Stimulated activated CD8-positive, alpha-beta memory T cell treated with anti-CD3 and anti-CD28 coated beads, Interleukin-4, amount 100 ng/mL, for 24 hours (primary cell): ENCODE data around the gene TMEM235.

Source experiments
- DNase-seq: peaks from one replicate; pipeline ENCODE4 v3.0.0-alpha.2; 2020; ENCODE audit warnings: low read depth

TMEM235 gene

DNA sequence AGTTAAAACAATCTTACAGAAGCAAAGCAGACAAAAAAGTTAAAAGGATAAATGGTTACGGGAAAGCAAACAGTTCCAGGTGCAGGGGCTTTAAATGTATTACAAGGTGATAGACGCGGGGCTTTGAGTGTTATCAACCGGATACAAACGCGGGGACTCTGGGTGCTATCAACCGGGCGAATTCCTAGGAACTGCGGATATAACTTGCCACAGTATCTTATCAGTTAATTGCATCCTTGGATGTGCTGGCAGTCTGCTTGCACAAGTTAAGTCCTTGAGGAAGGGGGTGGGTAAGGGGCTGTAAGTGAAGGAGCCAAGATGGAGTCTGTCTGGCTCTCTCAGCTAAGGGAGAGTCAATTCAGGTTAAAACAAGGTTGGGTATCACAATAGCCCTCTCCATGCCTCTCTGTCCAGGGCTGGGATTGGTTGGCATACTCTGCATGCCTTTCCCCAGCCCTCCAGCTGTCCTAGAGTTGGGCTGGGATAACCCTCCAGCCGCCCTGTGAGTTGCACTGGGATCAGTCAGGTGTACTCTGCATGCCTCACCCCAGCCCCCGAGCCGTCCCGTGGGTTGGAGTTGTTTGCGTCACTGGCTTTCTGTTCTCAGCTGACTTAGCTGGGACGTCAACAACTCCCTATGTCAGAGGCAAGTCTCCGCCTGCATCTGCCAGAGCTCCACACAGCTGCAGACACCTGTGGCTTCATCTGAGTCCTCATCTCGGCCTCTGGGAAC is 40.9 kb downstream of the TMEM235 start:
- no peak for DNase-seq

DNA sequence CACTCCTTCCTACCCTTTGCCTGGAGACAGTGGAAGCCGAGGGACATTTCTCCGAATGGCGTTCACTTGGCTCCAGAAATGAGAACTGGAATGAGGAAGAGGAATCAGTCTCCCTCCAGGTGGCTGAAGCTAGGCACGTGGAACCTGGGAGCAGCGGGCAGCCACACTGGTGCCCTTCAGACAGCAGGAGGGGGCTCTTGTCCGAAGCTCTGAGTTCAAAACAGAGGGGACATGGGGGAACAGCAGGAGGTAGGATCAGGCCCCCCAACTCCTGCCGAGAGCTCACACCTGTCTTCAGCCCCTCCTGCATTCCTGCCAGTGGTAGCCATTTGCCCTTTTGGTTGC is 41.5 kb downstream of the TMEM235 start:
- DNase-seq, result no peak

DNA sequence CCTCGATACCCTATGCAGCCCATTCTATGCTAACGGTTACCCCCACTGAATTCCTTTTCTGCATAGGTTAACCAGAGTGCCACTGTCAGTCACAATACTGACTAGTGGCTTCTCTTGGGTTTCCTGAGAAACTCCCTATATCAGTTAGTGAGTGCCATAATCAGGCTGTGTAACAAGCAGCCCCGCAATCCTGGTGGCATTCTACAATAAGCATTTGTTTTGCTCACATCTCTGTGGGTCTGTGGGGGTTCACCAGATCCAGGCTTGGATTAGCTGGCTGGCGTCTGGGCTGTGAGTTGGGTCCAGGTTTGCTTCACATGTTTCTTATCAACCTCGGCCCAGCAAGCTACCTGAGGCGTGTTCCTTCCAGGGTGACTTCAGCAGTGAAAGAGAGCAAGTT is 42.4 kb downstream of the TMEM235 start:
- DNase-seq, result no peak

DNA sequence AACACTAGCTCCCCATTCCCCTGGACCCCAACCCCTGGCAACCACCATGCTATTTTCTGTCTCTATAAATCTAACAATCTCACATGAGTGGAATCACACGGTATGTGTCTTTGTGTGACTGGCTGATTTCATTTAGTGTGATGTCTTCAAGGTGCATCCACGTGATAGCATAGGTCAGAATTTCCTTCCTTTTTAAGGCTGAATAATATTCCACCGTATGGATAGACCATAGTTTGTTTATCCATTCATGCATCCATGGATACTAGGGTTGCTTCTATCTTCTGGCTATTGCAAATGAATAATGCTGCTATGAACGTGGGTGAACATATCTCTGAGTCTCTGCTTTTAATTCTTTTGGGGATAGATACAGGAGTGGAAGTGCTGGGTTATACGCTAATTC is 43.9 kb downstream of the TMEM235 start:
- DNase-seq, result no peak

DNA sequence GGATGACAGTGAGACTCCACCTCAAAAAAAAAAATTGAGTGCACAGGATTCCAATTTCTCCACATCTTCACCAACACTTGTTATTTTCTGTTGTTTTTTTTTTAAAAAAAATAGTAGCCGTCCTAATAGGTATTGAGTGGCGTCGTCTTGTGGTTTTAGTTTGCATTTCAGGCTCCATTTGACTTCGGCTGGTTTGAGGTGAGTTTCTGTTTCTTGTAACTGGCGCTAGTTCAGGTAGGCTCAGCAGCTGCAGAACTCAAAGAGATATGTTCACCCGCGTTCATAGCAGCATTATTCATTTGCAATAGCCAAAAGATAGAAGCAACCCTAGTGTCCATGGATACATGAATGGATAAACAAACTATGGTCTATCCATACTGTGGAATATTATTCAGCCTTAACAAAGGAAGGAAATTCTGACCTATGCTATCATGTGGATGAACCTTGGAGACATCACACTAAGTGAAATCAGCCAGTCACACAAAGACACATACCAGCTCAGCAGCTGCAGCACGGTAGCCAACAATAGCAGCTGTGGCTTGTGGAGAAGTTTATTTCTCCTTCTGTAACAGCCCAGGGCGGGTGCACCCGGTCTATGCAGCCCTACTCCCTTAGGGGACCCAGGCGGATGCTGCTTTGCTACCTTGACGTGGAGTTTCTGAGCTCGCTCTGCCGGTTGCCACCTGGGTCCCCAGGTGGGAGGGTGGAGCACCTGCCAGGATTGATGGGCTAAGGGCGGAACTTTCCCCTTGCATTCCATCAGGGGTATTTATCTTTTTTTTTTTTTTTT is 44.9 kb downstream of the TMEM235 start:
- DNase-seq, result no peak

DNA sequence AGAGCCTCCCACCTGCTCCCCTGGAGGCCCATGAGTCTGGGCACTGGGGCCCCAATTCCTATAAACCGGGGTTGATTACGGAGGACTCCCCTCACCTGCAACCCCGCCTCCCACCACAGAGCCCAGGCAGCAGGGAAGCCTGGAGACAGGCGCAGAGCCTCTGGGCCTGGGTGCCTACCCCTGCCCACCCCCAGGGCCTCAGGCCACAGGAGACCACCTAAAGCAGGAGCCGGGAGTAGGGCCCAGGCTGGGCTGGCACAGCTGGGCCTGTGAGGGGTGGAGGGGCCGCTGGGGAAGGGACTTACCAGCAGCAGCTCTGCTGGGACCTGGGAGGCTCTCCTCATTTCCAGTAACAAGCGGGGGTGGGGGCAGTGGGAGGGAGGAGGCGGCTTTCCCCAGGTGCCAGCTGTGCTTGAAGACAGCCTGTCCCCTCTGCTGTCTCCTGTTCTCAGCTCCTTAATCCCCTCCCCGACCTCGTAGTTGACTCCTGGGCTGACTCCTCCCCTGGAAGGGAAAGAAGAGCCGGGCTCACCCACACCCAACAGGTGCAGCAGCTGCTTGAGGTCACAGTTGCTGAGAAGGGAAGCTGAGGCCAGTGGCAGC is 46.8 kb downstream of the TMEM235 start:
- DNase-seq, result no peak

DNA sequence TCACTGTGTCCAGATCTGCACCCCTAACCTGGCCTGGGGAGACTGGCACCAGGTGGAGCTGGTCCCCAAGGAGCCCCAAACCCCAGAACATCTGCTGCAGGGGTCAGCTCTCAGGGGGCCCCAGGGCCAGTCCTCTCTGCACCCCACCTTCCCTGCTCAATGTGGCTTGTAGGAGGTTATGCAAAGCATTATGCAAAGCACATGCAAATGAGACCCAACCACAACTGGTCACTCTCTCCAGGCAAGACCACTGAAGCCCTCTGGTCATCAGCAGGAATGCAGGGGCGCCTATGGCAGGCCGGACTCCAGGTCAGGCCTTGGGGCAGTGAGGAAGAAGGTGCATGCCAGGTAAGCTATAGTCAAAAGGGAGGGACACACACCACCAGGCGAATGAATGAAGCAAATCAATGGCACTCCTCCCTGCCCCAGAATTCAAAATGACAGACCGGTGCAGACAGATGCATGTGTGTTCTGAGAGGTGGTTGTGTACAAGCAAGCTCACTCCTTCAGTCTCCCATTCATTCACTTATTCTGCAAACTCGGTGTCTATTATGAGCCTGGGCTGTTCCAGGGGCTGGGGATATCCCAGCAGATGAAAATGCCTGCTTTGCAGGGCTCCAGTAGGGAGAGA is 48.0 kb downstream of the TMEM235 start:
- DNase-seq, result no peak

DNA sequence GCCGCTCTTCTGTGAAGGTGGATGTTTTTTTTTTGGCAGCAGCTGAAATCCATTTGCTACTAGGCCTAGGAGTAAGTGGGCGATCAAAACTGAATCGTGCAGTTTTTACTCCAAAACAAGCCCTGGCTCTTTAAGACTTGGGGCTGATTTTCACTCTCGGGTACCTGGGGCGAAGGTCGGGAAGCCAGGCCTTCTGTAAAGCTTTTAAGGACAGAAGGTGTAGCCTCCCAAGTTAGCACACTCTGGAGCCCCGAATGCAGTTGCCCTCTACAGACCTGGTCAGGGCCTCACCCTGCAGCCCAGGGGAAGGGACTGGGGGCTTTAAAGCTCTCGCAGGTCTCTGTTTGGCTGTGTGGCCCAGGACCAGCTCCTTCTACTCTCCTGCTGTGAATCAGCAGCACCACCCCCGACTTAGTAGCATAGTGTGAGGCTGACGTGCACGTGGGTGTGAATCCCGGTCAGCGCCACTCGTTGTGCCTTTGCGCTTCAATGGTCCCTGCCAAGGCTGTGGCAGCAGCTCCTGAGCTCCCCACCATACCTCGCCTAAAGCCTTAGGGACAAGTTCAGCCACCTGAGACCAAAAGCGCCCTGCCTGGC is 49.9 kb downstream of the TMEM235 start:
- DNase-seq, result no peak

DNA sequence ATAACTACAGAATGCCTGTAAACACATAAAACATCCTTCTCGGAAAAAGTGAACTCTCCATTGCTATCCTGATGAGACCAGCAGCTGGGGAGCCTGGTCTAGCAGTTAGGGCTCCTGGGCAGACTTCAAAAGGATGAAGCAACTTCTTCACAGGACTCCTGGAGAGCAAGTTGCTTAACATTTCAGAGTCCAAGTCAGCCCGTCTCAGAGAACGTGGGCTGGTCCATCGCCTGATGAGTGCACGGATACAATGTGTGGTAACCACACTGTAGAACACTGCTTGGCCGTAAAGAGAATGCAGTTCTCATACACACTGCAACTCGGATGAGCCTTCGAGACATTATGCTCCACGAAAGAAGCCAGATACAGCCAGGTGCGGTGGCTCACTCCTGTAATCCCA is 52.7 kb downstream of the TMEM235 start:
- DNase-seq, result no peak

DNA sequence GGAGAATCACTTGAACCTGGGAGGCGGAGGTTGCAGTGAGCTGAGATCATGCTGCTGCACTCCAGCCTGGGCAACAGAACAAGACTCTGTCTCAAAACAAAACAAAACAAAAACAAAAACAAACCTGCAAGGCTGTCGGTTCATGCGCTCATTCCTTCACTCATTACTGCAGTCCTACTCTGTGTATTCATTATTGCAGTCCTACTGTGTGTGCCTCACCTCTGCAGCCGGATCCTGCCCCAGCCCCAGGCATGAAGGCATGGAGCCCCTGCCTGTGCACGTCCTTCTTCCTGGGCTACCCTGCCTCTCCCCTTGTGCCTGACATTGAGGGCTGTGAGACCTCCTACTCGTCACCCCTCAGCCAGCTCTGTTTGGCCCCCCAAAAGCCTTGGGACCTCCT is 57.6 kb downstream of the TMEM235 start:
- DNase-seq, result no peak

DNA sequence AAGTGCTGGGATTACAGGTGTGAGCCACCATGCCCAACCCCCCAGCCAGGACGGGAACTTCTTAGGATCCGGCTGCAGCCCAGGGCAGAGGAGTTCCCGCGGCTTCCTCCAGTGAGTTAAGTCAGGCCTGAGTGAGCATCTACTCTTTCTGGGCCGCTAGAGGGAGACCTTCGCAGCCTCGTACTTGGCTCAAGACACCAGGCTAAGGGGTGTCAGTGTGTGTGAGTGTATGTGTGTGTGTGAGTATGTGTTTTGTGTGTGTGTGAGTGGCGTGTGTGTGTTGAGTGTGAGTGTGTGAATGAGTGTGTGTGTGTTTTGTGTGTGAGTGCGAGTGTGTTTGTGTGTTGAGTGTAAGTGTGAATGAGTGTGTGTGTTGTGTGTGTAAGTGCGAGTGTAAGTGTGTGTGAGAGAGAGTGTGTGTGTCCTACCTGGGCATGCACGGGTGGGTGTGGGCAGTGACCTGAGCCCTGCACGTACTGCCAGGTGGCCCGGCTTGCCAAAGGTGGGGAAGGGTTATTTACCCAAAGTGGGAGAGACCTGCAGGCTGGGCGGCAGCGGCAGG is 58.5 kb downstream of the TMEM235 start:
- DNase-seq, result peak; percentile 46
